Neutrophil (primary cell): Measurements from ENCODE around the gene PACSIN1.

Experiments used
- H3K27ac ChIP-seq: fragments of 200-600 bp; sonication (generic); 2 replicates; pipeline ENCODE4 v1.5.1; 2016; ENCODE audit warnings: mild to moderate bottlenecking, moderate library complexity
- H3K27me3 ChIP-seq: fragments of 200-600 bp; sonication (generic); 2 replicates; pipeline ENCODE4 v1.6.0; 2016; ENCODE audit warnings: mild to moderate bottlenecking
- H3K36me3 ChIP-seq: fragments of 200-600 bp; sonication (generic); 2 replicates; pipeline ENCODE4 v1.5.1; 2017
- H3K4me1 ChIP-seq, 2 experiments: fragments of 200-600 bp in 1 of 2; sonication (generic) in 1 of 2; 1 replicate in 1 of 2; 2 replicates in 1 of 2; pipeline versions ENCODE4 v1.5.1 to v1.6.1; 2013 to 2016; ENCODE audit warnings: low read depth in 1 of 2, low read length in 1 of 2, mild to moderate bottlenecking in 1 of 2, moderate library complexity in 1 of 2; ENCODE audit not compliant: control insufficient read depth in 1 of 2, insufficient read depth in 1 of 2
- H3K4me3 ChIP-seq, 2 experiments: fragments of 200-600 bp in 1 of 2; sonication (generic) in 1 of 2; 1 replicate in 1 of 2; 2 replicates in 1 of 2; pipeline ENCODE4 v1.5.1; 2013 to 2016; ENCODE audit warnings: low read depth in 1 of 2, low read length in 1 of 2, mild to moderate bottlenecking in 1 of 2, moderate library complexity in 1 of 2
- H3K9me3 ChIP-seq: fragments of 200-600 bp; sonication (generic); 2 replicates; pipeline ENCODE4 v1.5.1; 2016
- TF ChIP-seq, protein P1 (sequence below): fragments of 200-600 bp; sonication (generic); IDR thresholded peaks from 2 replicates; pipeline ENCODE4 v1.5.1; 2016; ENCODE audit warnings: antibody characterized with exemption

Gene PACSIN1

DNA sequence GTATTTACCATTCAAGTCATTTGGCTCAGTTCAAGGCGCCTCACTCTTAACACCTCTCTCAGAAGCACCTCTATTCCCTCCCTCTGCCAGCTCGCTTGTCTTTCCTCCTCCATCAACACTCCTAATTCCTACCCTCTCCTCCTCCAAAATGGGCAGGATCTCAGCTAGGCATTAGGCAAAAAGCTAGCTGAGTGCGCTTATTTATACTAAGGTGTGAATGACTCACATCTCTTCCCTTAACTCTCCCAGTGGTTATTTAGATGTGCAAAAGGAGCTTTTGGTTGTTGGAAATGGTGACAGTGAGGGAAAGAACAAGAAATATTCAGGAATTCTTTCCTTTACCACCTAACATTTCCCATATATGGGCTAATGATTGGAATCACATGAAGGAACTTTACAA, 29.1 kb downstream of the PACSIN1 start:
- TF ChIP-seq, protein P1, sequence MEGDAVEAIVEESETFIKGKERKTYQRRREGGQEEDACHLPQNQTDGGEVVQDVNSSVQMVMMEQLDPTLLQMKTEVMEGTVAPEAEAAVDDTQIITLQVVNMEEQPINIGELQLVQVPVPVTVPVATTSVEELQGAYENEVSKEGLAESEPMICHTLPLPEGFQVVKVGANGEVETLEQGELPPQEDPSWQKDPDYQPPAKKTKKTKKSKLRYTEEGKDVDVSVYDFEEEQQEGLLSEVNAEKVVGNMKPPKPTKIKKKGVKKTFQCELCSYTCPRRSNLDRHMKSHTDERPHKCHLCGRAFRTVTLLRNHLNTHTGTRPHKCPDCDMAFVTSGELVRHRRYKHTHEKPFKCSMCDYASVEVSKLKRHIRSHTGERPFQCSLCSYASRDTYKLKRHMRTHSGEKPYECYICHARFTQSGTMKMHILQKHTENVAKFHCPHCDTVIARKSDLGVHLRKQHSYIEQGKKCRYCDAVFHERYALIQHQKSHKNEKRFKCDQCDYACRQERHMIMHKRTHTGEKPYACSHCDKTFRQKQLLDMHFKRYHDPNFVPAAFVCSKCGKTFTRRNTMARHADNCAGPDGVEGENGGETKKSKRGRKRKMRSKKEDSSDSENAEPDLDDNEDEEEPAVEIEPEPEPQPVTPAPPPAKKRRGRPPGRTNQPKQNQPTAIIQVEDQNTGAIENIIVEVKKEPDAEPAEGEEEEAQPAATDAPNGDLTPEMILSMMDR: no peak
- Histone ChIP-seq H3K27me3 (no peaks in the 10 kb centered on the region), H3K36me3 (no peaks in the 10 kb centered on the region), H3K4me1 (no peaks in the 10 kb centered on the region), H3K9me3 (no peaks in the 10 kb centered on the region), H3K4me3 (no peak overlapping the region), H3K27ac (no peak overlapping the region)

DNA sequence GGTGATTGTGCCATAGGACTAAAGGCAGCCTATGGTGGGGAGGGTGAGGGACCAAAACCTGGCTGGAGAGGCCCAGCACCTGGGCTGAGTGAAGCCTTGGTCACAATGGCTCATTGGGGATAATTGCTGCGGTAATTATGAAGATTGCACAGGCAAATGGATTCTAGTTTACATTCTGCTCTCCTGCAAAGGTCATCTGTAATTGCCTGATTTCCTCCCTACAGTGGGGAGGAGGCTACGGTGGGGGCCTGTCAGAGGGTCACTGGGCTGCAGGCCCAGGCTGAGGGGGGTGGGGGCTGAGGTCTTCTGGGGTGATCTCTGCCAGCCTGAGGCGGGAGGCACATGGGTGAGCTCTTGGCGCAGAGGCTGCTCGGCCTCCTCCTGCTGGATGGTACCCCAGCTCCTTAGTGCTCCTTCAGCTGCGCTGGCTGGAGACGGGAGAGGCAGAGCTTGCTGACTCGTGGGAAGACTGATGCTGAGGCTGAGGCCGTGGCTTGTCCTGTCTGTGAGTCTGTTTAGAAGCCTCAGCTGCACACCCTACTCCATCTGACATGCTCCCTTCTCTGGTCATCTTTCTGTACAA, 30.3 kb downstream of the PACSIN1 start:
- H3K4me3 ChIP-seq: no peak overlapping the region
- no peaks in the 10 kb centered on the region for H3K27me3 ChIP-seq
- TF ChIP-seq, protein P1: no peak

DNA sequence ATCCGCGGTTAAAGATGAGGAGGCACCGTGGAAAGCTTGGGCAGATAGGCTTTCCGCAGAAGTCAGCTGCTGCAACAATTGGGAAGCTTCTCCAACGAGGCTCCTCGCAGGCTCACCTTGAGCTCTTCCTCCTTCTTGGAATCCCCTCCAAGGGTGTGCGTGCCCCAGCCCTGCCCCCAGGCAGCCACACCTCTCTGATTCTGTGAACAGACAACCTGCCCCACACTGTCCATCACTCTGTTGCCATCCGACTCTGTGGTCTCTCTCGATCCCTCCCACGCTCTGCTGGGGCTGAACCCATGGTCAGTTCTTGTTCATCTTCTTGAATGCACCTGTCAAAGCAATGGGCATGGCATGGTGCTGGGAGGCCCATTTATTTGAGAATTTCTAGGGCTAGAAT, 31.5 kb downstream of the PACSIN1 start:
- H3K4me3 ChIP-seq: no peak overlapping the region
- no peaks in the 10 kb centered on the region for H3K36me3 ChIP-seq
- no peaks in the 10 kb centered on the region for H3K4me1 ChIP-seq
- no peaks in the 10 kb centered on the region for H3K27me3 ChIP-seq
- no peaks in the 10 kb centered on the region for H3K9me3 ChIP-seq
- no peak overlapping the region for H3K27ac ChIP-seq
- TF ChIP-seq, protein P1: no peak

More for the DNA sequence above, 30.3 kb downstream of the PACSIN1 start:
- H3K36me3 ChIP-seq: no peaks in the 10 kb centered on the region
- H3K4me1 ChIP-seq: no peaks in the 10 kb centered on the region
- H3K9me3 ChIP-seq: no peaks in the 10 kb centered on the region
- H3K27ac ChIP-seq: no peak overlapping the region

DNA sequence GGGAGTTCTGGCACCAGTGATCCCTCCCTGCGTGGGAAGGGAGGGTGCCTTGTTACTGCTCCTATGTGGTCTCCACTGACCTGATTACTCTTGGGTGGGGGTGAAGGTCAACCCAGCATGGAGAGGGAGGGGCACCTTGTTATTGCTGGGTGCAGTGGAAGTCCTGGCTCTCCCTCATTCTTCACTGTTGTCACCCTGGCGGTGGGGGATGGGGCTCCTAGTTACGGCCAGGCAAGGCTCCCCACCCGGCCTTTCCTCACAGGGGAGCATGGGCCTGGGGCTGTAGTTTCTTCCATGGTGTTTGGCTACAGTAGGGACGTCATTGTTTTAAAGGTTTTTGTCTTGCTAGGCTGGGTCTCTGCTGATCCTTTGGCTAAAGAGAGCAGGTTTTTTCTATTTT, 40.8 kb downstream of the PACSIN1 start:
- H3K9me3 ChIP-seq: no peaks in the 10 kb centered on the region
- TF ChIP-seq, protein P1: no peak
- no peaks in the 10 kb centered on the region for H3K36me3 ChIP-seq
- H3K4me1 ChIP-seq: no peaks in the 10 kb centered on the region
- peaks cover 12% of the 10 kb centered on the region for H3K27me3 ChIP-seq
- H3K4me3 ChIP-seq: no peak overlapping the region
- no peak overlapping the region for H3K27ac ChIP-seq

- no peaks in the 10 kb centered on the region for H3K9me3 ChIP-seq
- H3K4me1 ChIP-seq: no peaks in the 10 kb centered on the region
- H3K27me3 ChIP-seq: peaks cover 19% of the 10 kb centered on the region
- no peak overlapping the region for H3K4me3 ChIP-seq
- TF ChIP-seq, protein P1: no peak
- H3K36me3 ChIP-seq: no peaks in the 10 kb centered on the region
- H3K27ac ChIP-seq: no peak overlapping the region
These were observed 42.5 kb downstream of the PACSIN1 start for GRCh38 chr6:34508425-34508824.
